GM10248 (cell line): Measurements from ENCODE around the gene TMEM45A.

ENCODE experiments used
- CTCF ChIA-PET: fragments of 300-600 bp; sonication (Branson Sonifier 250); formaldehyde crosslinking; extraction: SDS; loops from one replicate; lab custom pipeline; 2021; ENCODE audit warnings: antibody characterized with exemption; lab: Yijun Ruan, JAX
- POLR2A ChIA-PET: fragments of 350-650 bp; sonication (Branson Sonifier 250); formaldehyde crosslinking; extraction: SDS; loops from one replicate; lab custom pipeline; 2020; ENCODE audit warnings: antibody characterized with exemption; lab: Yijun Ruan, JAX
- DNase-seq: peaks from one replicate; pipeline ENCODE4 v3.0.0; 2012; ENCODE audit errors: extremely low spot score
- CTCF ChIP-seq: IDR thresholded peaks from 2 replicates; pipeline ENCODE4 v1.5.1; 2012; ENCODE audit warnings: mild to moderate bottlenecking, low read depth; ENCODE audit errors: extremely low read depth, missing control alignments, control extremely low read depth

Gene TMEM45A

GRCh38 chr3:100560426-100560825, 68.0 kb downstream of the TMEM45A start:
- ChIA-PET POLR2A (no interaction called here), CTCF (interaction anchor here (1.3 to 4.8 kb wide), 3 partner anchors 9 to 105 kb away, joined by 3 to 18 read pairs (median 3); no protein-coding TSS in a partner anchor)
- TF ChIP-seq CTCF: no peak
- DNase-seq: no peak

GRCh38 chr3:100561459-100562158, 69.2 kb downstream of the TMEM45A start:
- POLR2A ChIA-PET: no interaction called here
- no peak for DNase-seq
- no peak for TF ChIP-seq CTCF
- CTCF ChIA-PET: interaction anchor here (0.7 to 4.8 kb wide), 5 partner anchors 10 to 106 kb away, joined by 3 to 18 read pairs (median 3); no protein-coding TSS in a partner anchor

GRCh38 chr3:100562224-100562857, 69.9 kb downstream of the TMEM45A start:
- CTCF ChIA-PET: interaction anchor here (0.7 to 4.8 kb wide), 4 partner anchors 11 to 99 kb away, joined by 3 to 18 read pairs (median 5); no protein-coding TSS in a partner anchor
- TF ChIP-seq CTCF: no peak
- no peak for DNase-seq
- POLR2A ChIA-PET: no interaction called here

- TF ChIP-seq CTCF: no peak
- DNase-seq: no peak
- CTCF ChIA-PET: interaction anchor here (2.8 to 4.8 kb wide), 2 partner anchors 17 to 100 kb away, joined by 7 to 18 read pairs; no protein-coding TSS in a partner anchor
- POLR2A ChIA-PET: no interaction called here
Observed at GRCh38 chr3:100563228-100563627, 70.8 kb downstream of the TMEM45A start.

- ChIA-PET CTCF (interaction anchor here (2.8 to 4.8 kb wide), 2 partner anchors 16 to 101 kb away, joined by 7 to 18 read pairs; no protein-coding TSS in a partner anchor), POLR2A (no interaction called here)
- DNase-seq: no peak
- TF ChIP-seq CTCF: no peak
Observed at GRCh38 chr3:100563652-100564211, 71.3 kb downstream of the TMEM45A start.

- ChIA-PET POLR2A (no interaction called here), CTCF (interaction anchor here (0.9 to 2.3 kb wide), 2 partner anchors 12 to 729 kb away, joined by 3 to 8 read pairs; no protein-coding TSS in a partner anchor)
- TF ChIP-seq CTCF: no peak
- DNase-seq: no peak
Observed at GRCh38 chr3:100570811-100571210, 78.4 kb downstream of the TMEM45A start.
